Measurements from ENCODE around the gene PPP1R3F. TPM values are rescaled to one million over a fixed set of nuclear protein-coding genes. Genes with fewer than 3 reads are reported as not detected.

PPP1R3F gene
- total RNA-seq, 1 donor from 2014 or later = 6.6 TPM

DNA sequence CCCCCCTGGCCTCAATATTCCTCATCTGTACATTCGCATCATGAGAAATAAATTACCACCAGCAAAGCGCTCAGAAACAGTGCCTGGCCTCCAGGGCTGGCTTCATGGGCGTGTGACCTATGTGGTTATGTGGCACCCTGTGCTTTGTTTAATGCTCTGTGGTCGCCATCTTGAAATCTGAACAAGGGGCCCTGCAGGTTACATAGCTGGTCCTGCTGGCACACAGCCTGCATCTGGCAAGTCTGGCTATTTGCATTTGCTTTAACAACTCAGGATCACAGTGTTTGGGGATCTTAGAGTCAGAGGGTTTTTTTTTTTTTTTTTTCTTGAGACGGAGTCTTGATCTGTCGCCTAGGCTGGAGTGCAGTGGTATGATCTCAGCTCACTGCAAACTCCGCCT lies 15.0 kb upstream of the PPP1R3F start:
- Histone ChIP-seq H3K36me3 (ENCODE audit: insufficient read depth, low read length) (no peaks in the 10 kb centered on the region), H2AFZ (ENCODE audit: low read depth, low read length) (no peak overlapping the region), H3K27me3 (ENCODE audit: insufficient read depth, low read length) (no peaks in the 10 kb centered on the region), H3K9me3 (ENCODE audit: insufficient read depth, low read depth, low read length) (no peaks in the 10 kb centered on the region), H4K20me1 (ENCODE audit: insufficient read depth, low read length) (no peaks in the 10 kb centered on the region), H3K4me1 (ENCODE audit: insufficient read depth, low read length) (no peaks in the 10 kb centered on the region), H3K27ac (ENCODE audit: low read depth, low read length) (no peak overlapping the region), H3K4me2 (ENCODE audit: low read length) (no peak overlapping the region), H3K9ac (ENCODE audit: low read length) (no peak overlapping the region), H3K79me2 (ENCODE audit: insufficient read depth, low read length) (no peaks in the 10 kb centered on the region), H3K4me3 (ENCODE audit: insufficient read depth, low read depth, low read length) (no peak overlapping the region)
- Mint-ChIP-seq H3K27ac (ENCODE audit: unreplicated experiment) (no peak overlapping the region), H3K27me3 (ENCODE audit: low read depth, unreplicated experiment) (no peaks in the 10 kb centered on the region), H3K4me1 (ENCODE audit: low read depth, unreplicated experiment) (no peaks in the 10 kb centered on the region), H3K4me3 (ENCODE audit: unreplicated experiment) (no peak overlapping the region), H3K36me3 (ENCODE audit: low read depth, unreplicated experiment) (peaks cover 6% of the 10 kb centered on the region), H3K9me3 (ENCODE audit: unreplicated experiment) (no peaks in the 10 kb centered on the region)
- DNase-seq (ENCODE audit: low read depth) (no peak), FAIRE-seq (no peak)
- TF ChIP-seq CTCF (IDR thresholded peaks at IDR 0.05; ENCODE audit: insufficient read depth, low read depth, low read length) = no peak
- TF ChIP-seq EZH2 (IDR thresholded peaks at IDR 0.05; ENCODE audit: insufficient read depth, low read length) = no peak

DNA sequence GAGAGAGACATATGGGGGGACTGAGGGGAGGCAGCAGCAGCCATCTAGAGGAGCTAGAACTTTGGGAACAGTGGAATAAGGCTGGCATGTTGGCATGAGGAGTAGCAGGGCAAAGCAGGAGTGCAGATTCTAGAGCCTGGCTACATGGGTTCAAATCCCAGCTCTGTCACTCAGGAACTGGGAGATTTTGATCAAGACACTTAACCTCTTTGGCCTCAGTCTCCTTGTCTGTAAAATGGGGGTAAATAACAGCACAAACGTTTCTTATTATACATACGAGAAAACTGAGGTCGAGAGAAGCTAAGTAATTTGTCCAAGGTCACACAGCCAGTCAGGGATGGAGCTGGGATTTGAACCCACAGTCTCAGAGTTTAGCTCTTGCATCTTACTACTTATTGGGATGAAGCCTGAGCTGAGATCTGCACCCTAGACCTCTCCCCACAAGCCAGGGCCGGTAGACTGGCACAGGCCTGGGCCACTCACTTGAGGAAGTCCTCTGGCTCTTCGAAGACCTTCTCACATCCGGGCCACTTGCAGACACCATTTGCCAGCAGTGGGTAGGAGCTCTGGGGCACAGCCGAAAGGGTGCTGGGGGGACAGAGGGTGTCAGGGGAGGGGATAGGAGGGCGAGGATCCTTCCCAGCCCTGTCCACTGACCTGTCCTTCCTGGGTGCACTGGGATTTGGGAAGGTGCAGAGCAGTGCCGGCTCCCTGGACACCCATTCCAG lies 13.2 kb upstream of the PPP1R3F start:
- no peaks in the 10 kb centered on the region for H3K9me3 Mint-ChIP-seq (ENCODE audit: unreplicated experiment)
- no peak overlapping the region for H2AFZ ChIP-seq (ENCODE audit: low read depth, low read length)
- H3K27me3 ChIP-seq (ENCODE audit: insufficient read depth, low read length) = no peaks in the 10 kb centered on the region
- peaks cover 2% of the 10 kb centered on the region for H3K4me1 Mint-ChIP-seq (ENCODE audit: low read depth, unreplicated experiment)
- H3K27ac ChIP-seq (ENCODE audit: low read depth, low read length) = no peak overlapping the region
- H3K9ac ChIP-seq (ENCODE audit: low read length) = no peak overlapping the region
- H3K79me2 ChIP-seq (ENCODE audit: insufficient read depth, low read length) = no peaks in the 10 kb centered on the region
- H3K4me3 Mint-ChIP-seq (ENCODE audit: unreplicated experiment) = no peak overlapping the region
- no peaks in the 10 kb centered on the region for H3K36me3 ChIP-seq (ENCODE audit: insufficient read depth, low read length)
- H3K4me1 ChIP-seq (ENCODE audit: insufficient read depth, low read length) = no peaks in the 10 kb centered on the region
- no peak for TF ChIP-seq CTCF (IDR thresholded peaks at IDR 0.05; ENCODE audit: insufficient read depth, low read depth, low read length)
- TF ChIP-seq EZH2 (IDR thresholded peaks at IDR 0.05; ENCODE audit: insufficient read depth, low read length) = no peak
- H3K9me3 ChIP-seq (ENCODE audit: insufficient read depth, low read depth, low read length) = no peaks in the 10 kb centered on the region
- H4K20me1 ChIP-seq (ENCODE audit: insufficient read depth, low read length) = no peaks in the 10 kb centered on the region
- no peak overlapping the region for H3K4me2 ChIP-seq (ENCODE audit: low read length)
- no peak overlapping the region for H3K4me3 ChIP-seq (ENCODE audit: insufficient read depth, low read depth, low read length)
- H3K27ac Mint-ChIP-seq (ENCODE audit: unreplicated experiment) = no peak overlapping the region
- no peaks in the 10 kb centered on the region for H3K27me3 Mint-ChIP-seq (ENCODE audit: low read depth, unreplicated experiment)
- H3K36me3 Mint-ChIP-seq (ENCODE audit: low read depth, unreplicated experiment) = no peaks in the 10 kb centered on the region
- no peak for FAIRE-seq
- DNase-seq (ENCODE audit: low read depth) = no peak

DNA sequence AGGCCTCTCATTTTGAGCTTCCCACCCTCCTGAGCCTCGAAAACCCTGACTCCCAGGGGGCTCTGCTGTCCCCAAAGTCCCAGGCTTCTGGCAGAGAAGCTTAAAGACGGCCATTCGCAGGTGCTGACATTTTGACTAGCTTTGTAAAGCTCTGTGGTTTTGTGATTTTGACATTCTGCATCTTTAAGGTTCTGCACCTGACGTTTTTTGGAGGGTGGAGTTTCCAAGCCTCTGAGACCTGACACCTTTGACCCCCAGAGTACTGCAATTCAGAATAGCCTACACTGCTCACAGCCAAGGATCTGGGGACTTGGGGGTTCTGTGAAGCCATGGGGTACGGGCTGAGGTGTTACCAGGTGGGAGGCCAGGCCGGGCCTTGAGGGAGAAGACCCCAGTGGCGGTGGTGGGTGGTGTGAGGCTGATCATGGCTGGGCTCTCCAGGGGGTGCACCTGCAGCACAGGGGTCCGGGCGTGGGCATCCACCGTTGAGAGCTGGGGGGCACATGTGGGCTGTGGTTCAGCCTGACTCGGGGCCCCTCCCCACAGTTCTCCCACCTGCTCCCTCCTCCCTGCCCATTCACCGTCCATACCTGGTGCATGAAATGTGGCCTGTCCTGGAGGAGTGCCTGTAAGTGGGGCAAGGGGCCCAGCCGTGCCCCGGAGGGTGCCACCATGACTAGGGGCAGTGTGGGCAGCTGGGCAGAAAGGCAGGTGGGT lies 12.4 kb upstream of the PPP1R3F start:
- Histone ChIP-seq H3K9ac (ENCODE audit: low read length) (no peak overlapping the region), H3K27ac (ENCODE audit: low read depth, low read length) (no peak overlapping the region), H2AFZ (ENCODE audit: low read depth, low read length) (no peak overlapping the region), H3K4me2 (ENCODE audit: low read length) (no peak overlapping the region), H3K4me1 (ENCODE audit: insufficient read depth, low read length) (no peaks in the 10 kb centered on the region), H4K20me1 (ENCODE audit: insufficient read depth, low read length) (no peaks in the 10 kb centered on the region), H3K36me3 (ENCODE audit: insufficient read depth, low read length) (no peaks in the 10 kb centered on the region), H3K27me3 (ENCODE audit: insufficient read depth, low read length) (no peaks in the 10 kb centered on the region), H3K9me3 (ENCODE audit: insufficient read depth, low read depth, low read length) (no peaks in the 10 kb centered on the region), H3K79me2 (ENCODE audit: insufficient read depth, low read length) (no peaks in the 10 kb centered on the region), H3K4me3 (ENCODE audit: insufficient read depth, low read depth, low read length) (no peak overlapping the region)
- FAIRE-seq (no peak), DNase-seq (ENCODE audit: low read depth) (no peak)
- H3K27me3 Mint-ChIP-seq (ENCODE audit: low read depth, unreplicated experiment) = no peaks in the 10 kb centered on the region
- H3K27ac Mint-ChIP-seq (ENCODE audit: unreplicated experiment) = no peak overlapping the region
- no peak overlapping the region for H3K4me3 Mint-ChIP-seq (ENCODE audit: unreplicated experiment)
- TF ChIP-seq EZH2 (IDR thresholded peaks at IDR 0.05; ENCODE audit: insufficient read depth, low read length) = no peak
- TF ChIP-seq CTCF (IDR thresholded peaks at IDR 0.05; ENCODE audit: insufficient read depth, low read depth, low read length) = no peak
- no peaks in the 10 kb centered on the region for H3K36me3 Mint-ChIP-seq (ENCODE audit: low read depth, unreplicated experiment)
- H3K9me3 Mint-ChIP-seq (ENCODE audit: unreplicated experiment) = no peaks in the 10 kb centered on the region
- peaks cover 2% of the 10 kb centered on the region for H3K4me1 Mint-ChIP-seq (ENCODE audit: low read depth, unreplicated experiment)
